BE2C (cell line): Measurements from ENCODE around the gene PSD2.
"Not testable (repeated sequence)": the region's sequence is repeated elsewhere in the genome, so short reads cannot be mapped to it uniquely, and the experiment has no call there.

Experiments
- DNase-seq: peaks from one replicate; pipeline ENCODE4 v3.0.0-alpha.2; 2020
- H3K27me3 ChIP-seq: fragments of 250-450 bp; sonication (Bioruptor Pico); 2 replicates; pipeline ENCODE4 v1.5.1; 2020; ENCODE audit warnings: mild to moderate bottlenecking
- H3K36me3 ChIP-seq: fragments of 250-450 bp; sonication (Bioruptor Pico); 2 replicates; pipeline ENCODE4 v1.5.1; 2020; ENCODE audit warnings: mild to moderate bottlenecking
- H3K4me1 ChIP-seq: fragments of 250-450 bp; sonication (Bioruptor Pico); 2 replicates; pipeline ENCODE4 v1.5.1; 2020
- H3K4me3 ChIP-seq: 2 replicates; pipeline ENCODE4 v1.5.1; 2011; ENCODE audit warnings: low read depth, low read length
- H3K9me3 ChIP-seq: fragments of 250-450 bp; sonication (Bioruptor Pico); 2 replicates; pipeline ENCODE4 v1.5.1; 2020
- CTCF ChIP-seq: IDR thresholded peaks from 2 replicates; pipeline ENCODE4 v1.5.1; 2012; ENCODE audit warnings: mild to moderate bottlenecking, low read depth, low read length

PSD2 gene

GRCh38 chr5:139787257-139787567, 8.4 kb upstream of the PSD2 start:
- TF ChIP-seq CTCF = no peak
- H3K9me3 ChIP-seq = no peaks in the 10 kb centered on the region
- no peaks in the 10 kb centered on the region for H3K27me3 ChIP-seq
- no peak overlapping the region for H3K4me3 ChIP-seq
- H3K4me1 ChIP-seq = no peaks in the 10 kb centered on the region
- no peaks in the 10 kb centered on the region for H3K36me3 ChIP-seq
- DNase-seq = no peak

GRCh38 chr5:139787568-139788293, 7.9 kb upstream of the PSD2 start:
- H3K27me3 ChIP-seq = no peaks in the 10 kb centered on the region
- peak overlapping the region; percentile 83 for H3K4me3 ChIP-seq
- peak; percentile 89 for TF ChIP-seq CTCF
- no peaks in the 10 kb centered on the region for H3K4me1 ChIP-seq
- H3K9me3 ChIP-seq = no peaks in the 10 kb centered on the region
- DNase-seq = peak; percentile 91
- H3K36me3 ChIP-seq = no peaks in the 10 kb centered on the region

- Histone ChIP-seq H3K27me3 (no peaks in the 10 kb centered on the region), H3K4me3 (no peak overlapping the region; the same call in 1 of the 2 replicates), H3K4me1 (no peaks in the 10 kb centered on the region), H3K36me3 (no peaks in the 10 kb centered on the region), H3K9me3 (no peaks in the 10 kb centered on the region)
- TF ChIP-seq CTCF = no peak
- no peak for DNase-seq
Measured at GRCh38 chr5:139788294-139788910, 7.2 kb upstream of the PSD2 start.

DNA sequence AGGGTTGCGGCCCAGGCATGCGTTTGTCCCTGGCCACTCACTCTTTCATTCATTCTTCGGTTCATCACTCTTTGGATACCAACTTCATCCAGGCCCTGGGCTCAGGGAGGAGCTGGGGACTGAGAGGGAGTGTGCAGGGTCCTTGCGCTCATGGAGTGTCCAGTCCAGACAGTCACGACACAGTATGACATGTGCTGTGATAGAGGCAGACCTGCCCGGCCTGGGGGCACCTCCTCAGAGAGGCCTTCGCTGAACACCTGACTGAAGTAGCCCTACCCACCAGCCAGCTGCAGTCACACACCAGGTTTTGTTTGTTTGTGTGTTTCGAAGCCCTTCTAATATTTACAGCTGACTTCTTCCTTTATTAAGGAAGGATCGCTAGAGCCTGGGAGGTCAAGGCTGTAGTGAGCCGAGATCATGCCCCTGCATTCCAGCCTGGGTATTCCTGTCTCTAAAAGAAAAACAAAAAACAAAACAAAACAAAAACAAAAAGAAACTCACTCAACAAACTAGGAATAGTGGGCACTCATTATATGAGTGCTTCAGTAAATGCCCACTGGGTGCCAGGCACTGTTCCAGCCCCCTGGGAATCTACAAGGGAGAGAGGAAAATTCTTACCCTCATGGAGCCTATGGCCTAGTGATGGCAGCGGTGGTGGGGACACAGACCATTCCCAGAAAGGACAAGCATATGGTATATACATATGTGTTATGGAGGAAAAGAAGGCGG, 6.3 kb upstream of the PSD2 start:
- Histone ChIP-seq H3K9me3 (no peaks in the 10 kb centered on the region), H3K4me1 (no peaks in the 10 kb centered on the region), H3K27me3 (peaks cover 4% of the 10 kb centered on the region), H3K36me3 (no peaks in the 10 kb centered on the region), H3K4me3 (no peak overlapping the region)
- TF ChIP-seq CTCF = no peak
- no peak for DNase-seq

- Histone ChIP-seq H3K27me3 (peaks cover 9% of the 10 kb centered on the region), H3K36me3 (no peaks in the 10 kb centered on the region), H3K4me1 (no peaks in the 10 kb centered on the region), H3K9me3 (no peaks in the 10 kb centered on the region), H3K4me3 (no peak overlapping the region)
- no peak for DNase-seq
- no peak for TF ChIP-seq CTCF
Measured at GRCh38 chr5:139789845-139790189, 5.8 kb upstream of the PSD2 start.

GRCh38 chr5:139792218-139792617, 3.4 kb upstream of the PSD2 start:
- H3K9me3 ChIP-seq = no peaks in the 10 kb centered on the region
- no peak overlapping the region for H3K4me3 ChIP-seq
- no peaks in the 10 kb centered on the region for H3K36me3 ChIP-seq
- no peak for TF ChIP-seq CTCF
- no peaks in the 10 kb centered on the region for H3K4me1 ChIP-seq
- peaks cover 28% of the 10 kb centered on the region for H3K27me3 ChIP-seq
- no peak for DNase-seq

DNA sequence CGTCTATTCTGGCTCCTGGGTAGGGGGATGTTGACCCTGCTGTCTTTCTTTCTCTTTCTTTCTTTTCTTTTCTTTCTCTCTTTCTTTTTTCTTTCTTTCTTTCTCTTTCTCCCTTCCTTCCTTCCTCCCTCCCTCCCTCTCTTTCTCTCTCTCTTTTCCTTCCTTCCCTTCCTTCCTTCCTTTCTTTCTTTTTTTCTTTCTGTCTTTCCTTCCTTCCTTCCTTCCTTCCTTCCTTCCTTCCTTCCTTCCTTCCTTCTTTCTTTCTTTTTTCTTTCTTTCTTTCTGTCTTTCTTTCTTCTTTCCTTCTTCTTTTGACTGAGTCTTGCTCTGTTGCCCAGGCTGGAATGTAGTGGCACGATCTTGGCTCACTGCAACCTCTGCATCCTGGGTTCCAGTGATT, 3.0 kb upstream of the PSD2 start:
- DNase-seq, H3K9me3 ChIP-seq, H3K36me3 ChIP-seq, H3K4me3 ChIP-seq, H3K4me1 ChIP-seq: not testable (repeated sequence)
- peaks cover 31% of the 10 kb centered on the region for H3K27me3 ChIP-seq
